IMR-90 (cell line): ENCODE data around the gene MFAP4. TPM values are rescaled to one million over a fixed set of nuclear protein-coding genes. Genes with fewer than 3 reads are reported as not detected.

Experiments used
- ATAC-seq: fragments of 200-7000 bp; cut with Tn5 transposase; 2 replicates; pipeline ENCODE4 v1.9.1; 2020; ENCODE audit warnings: low read depth, mild to moderate bottlenecking, moderate library complexity
- BruUV-seq: library from RNA; stranded (reverse); fragments of 400-500 nt; replicated peaks from 2 replicates; lab custom pipeline; 2021; lab: Mats Ljungman, UMichigan
- CTCF ChIA-PET: fragments of 300-600 bp; formaldehyde crosslinking; extraction: SDS; loops from one replicate; lab custom pipeline; 2021; ENCODE audit warnings: antibody characterized with exemption; lab: Yijun Ruan, JAX
- POLR2A ChIA-PET: fragments of 300-600 bp; sonication (Branson Sonifier 250); formaldehyde crosslinking; loops from one replicate; lab custom pipeline; 2022; ENCODE audit warnings: antibody characterized with exemption; ENCODE audit not compliant: unreplicated experiment; lab: Charles Lee
- DNase-seq: peaks from one replicate; pipeline ENCODE4 v3.0.0; 2013
- H2AFZ ChIP-seq: replicated peaks from 2 replicates; pipeline ENCODE3; 2013; ENCODE audit warnings: low read length, mild to moderate bottlenecking; ENCODE audit not compliant: poor library complexity
- H2AK5ac ChIP-seq: 2 replicates; pipeline ENCODE4 v1.6.1; 2013; ENCODE audit warnings: low read depth, low read length, inconsistent platforms
- H2AK9ac ChIP-seq: replicated peaks from 2 replicates; pipeline ENCODE3; 2013; ENCODE audit warnings: mild to moderate bottlenecking, low read depth, low read length, moderate library complexity; ENCODE audit not compliant: poor library complexity
- H2BK120ac ChIP-seq: 2 replicates; pipeline ENCODE4 v1.6.1; 2013; ENCODE audit warnings: low read depth, low read length, inconsistent platforms
- H2BK15ac ChIP-seq: 3 replicates; pipeline ENCODE4 v1.6.1; 2013; ENCODE audit warnings: low read depth, low read length, inconsistent platforms
- H2BK20ac ChIP-seq: 2 replicates; pipeline ENCODE4 v1.6.1; 2013; ENCODE audit warnings: low read depth, mild to moderate bottlenecking, inconsistent platforms, low read length, moderate library complexity
- H2BK5ac ChIP-seq: 2 replicates; pipeline ENCODE4 v1.6.1; 2013; ENCODE audit warnings: mild to moderate bottlenecking, low read depth, low read length, inconsistent platforms; ENCODE audit not compliant: poor library complexity, severe bottlenecking
- H3K14ac ChIP-seq: replicated peaks from 2 replicates; pipeline ENCODE4 v1.6.1; 2013; ENCODE audit warnings: low read depth, low read length, inconsistent platforms
- H3K18ac ChIP-seq: 2 replicates; pipeline ENCODE4 v1.6.1; 2013; ENCODE audit warnings: low read depth, low read length, control low read depth
- H3K23ac ChIP-seq: 2 replicates; pipeline ENCODE4 v1.6.1; 2013; ENCODE audit warnings: low read depth, low read length, inconsistent platforms
- H3K27ac ChIP-seq: 2 replicates; pipeline ENCODE4 v1.5.1; 2013; ENCODE audit warnings: mild to moderate bottlenecking, control low read depth, low read length; ENCODE audit not compliant: insufficient read depth
- H3K27me3 ChIP-seq: 2 replicates; pipeline ENCODE4 v1.6.1; 2013; ENCODE audit warnings: low read length; ENCODE audit not compliant: control insufficient read depth, insufficient read depth
- H3K36me3 ChIP-seq: 2 replicates; pipeline ENCODE4 v1.6.1; 2013; ENCODE audit warnings: low read length, mixed read lengths; ENCODE audit not compliant: control insufficient read depth, insufficient read depth
- H3K4ac ChIP-seq: 2 replicates; pipeline ENCODE4 v1.6.1; 2013; ENCODE audit warnings: low read depth, low read length, inconsistent platforms
- H3K4me1 ChIP-seq: 2 replicates; pipeline ENCODE4 v1.6.1; 2013; ENCODE audit warnings: low read length, mixed read lengths; ENCODE audit not compliant: control insufficient read depth, insufficient read depth
- H3K4me2 ChIP-seq: 2 replicates; pipeline ENCODE4 v1.6.1; 2013; ENCODE audit warnings: low read depth, mild to moderate bottlenecking, control low read depth, low read length, moderate library complexity
- H3K4me3 ChIP-seq: 2 replicates; pipeline ENCODE4 v1.5.1; 2013; ENCODE audit warnings: low read depth, mild to moderate bottlenecking, control low read depth, low read length, moderate library complexity; ENCODE audit not compliant: insufficient read depth
- H3K56ac ChIP-seq: 2 replicates; pipeline ENCODE4 v1.6.1; 2013; ENCODE audit warnings: low read length, inconsistent platforms; ENCODE audit not compliant: insufficient read depth; ENCODE audit errors: extremely low read depth
- H3K79me1 ChIP-seq, 2 experiments: 2 replicates each; pipeline ENCODE4 v1.6.1; 2013; ENCODE audit warnings: low read length in 2 of 2, inconsistent platforms in 1 of 2, low read depth in 1 of 2
- H3K9ac ChIP-seq: 2 replicates; pipeline ENCODE4 v1.6.1; 2013; ENCODE audit warnings: low read depth, low read length, control low read depth
- H3K9me1 ChIP-seq: 2 replicates; pipeline ENCODE4 v1.6.1; 2013; ENCODE audit warnings: low read length, inconsistent platforms; ENCODE audit not compliant: insufficient read depth
- H3K9me3 ChIP-seq: 2 replicates; pipeline ENCODE4 v1.6.1; 2013; ENCODE audit warnings: low read length; ENCODE audit not compliant: control insufficient read depth, insufficient read depth
- H4K20me1 ChIP-seq: 2 replicates; pipeline ENCODE4 v1.6.1; 2013; ENCODE audit warnings: low read length, inconsistent platforms; ENCODE audit not compliant: insufficient read depth
- H4K5ac ChIP-seq: 2 replicates; pipeline ENCODE4 v1.6.1; 2013; ENCODE audit warnings: mild to moderate bottlenecking, low read depth, low read length, control low read depth
- H4K8ac ChIP-seq, 2 experiments: 2 replicates each; pipeline ENCODE4 v1.6.1; 2013; ENCODE audit warnings: low read depth in 2 of 2, low read length in 2 of 2, control low read depth in 1 of 2, inconsistent platforms in 1 of 2
- H4K91ac ChIP-seq: 2 replicates; pipeline ENCODE4 v1.6.1; 2013; ENCODE audit warnings: low read depth, low read length, inconsistent platforms; ENCODE audit not compliant: insufficient read depth
- CEBPB ChIP-seq: IDR thresholded peaks from 2 replicates; pipeline ENCODE4 v1.6.1; 2012; ENCODE audit warnings: low read depth, low read length, improper control_type of control experiment
- CHD1 ChIP-seq: IDR thresholded peaks from 2 replicates; pipeline ENCODE4 v1.6.1; 2012; ENCODE audit warnings: low read depth, low read length, improper control_type of control experiment
- FOS ChIP-seq: fragments of 150-350 bp; IDR thresholded peaks from 2 replicates; pipeline ENCODE4 v1.6.1; 2016; ENCODE audit warnings: low read depth, low read length
- MAFK ChIP-seq: IDR thresholded peaks from 2 replicates; pipeline ENCODE4 v1.6.1; 2012; ENCODE audit warnings: low read depth, low read length, improper control_type of control experiment
- MAZ ChIP-seq: IDR thresholded peaks from 2 replicates; pipeline ENCODE4 v1.6.1; 2012; ENCODE audit warnings: low read depth, mild to moderate bottlenecking, low read length, improper control_type of control experiment, moderate library complexity, borderline replicate concordance
- MXI1 ChIP-seq: IDR thresholded peaks from 2 replicates; pipeline ENCODE4 v1.6.1; 2012; ENCODE audit warnings: low read depth, mild to moderate bottlenecking, low read length, moderate library complexity, borderline replicate concordance
- NFE2L2 ChIP-seq: fragments of 150-350 bp; IDR thresholded peaks from 2 replicates; pipeline ENCODE4 v1.6.1; 2016; ENCODE audit warnings: low read depth, mild to moderate bottlenecking, low read length
- POLR2A ChIP-seq: IDR thresholded peaks from 2 replicates; pipeline ENCODE4 v1.6.1; 2012; ENCODE audit warnings: mild to moderate bottlenecking, low read depth, low read length
- RAD21 ChIP-seq: IDR thresholded peaks from 2 replicates; pipeline ENCODE4 v1.6.1; 2012; ENCODE audit warnings: low read length, improper control_type of control experiment
- RCOR1 ChIP-seq: IDR thresholded peaks from 2 replicates; pipeline ENCODE4 v1.6.1; 2012; ENCODE audit warnings: mild to moderate bottlenecking, low read length, improper control_type of control experiment; ENCODE audit not compliant: insufficient replicate concordance
- RFX5 ChIP-seq: IDR thresholded peaks from 2 replicates; pipeline ENCODE4 v1.8.0; 2012; ENCODE audit warnings: low read depth, mild to moderate bottlenecking, low read length, moderate library complexity
- SMC3 ChIP-seq: fragments of 150-350 bp; IDR thresholded peaks from 2 replicates; pipeline ENCODE4 v1.6.1; 2016; ENCODE audit warnings: low read depth, mild to moderate bottlenecking, antibody characterized with exemption, low read length, moderate library complexity
- WGBS, 2 experiments: methylation state at CpG; one replicate each; pipeline versions ENCODE4 v1.1.5 to v1.1.7; 2013; ENCODE audit warnings: missing lambda C conversion rate in 2 of 2; ENCODE audit not compliant: insufficient read length in 1 of 2; ENCODE audit errors: extremely low coverage in 2 of 2; 5-methylcytosine and 5-hydroxymethylcytosine counted together
- dilution Hi-C: fragments of 300-500 bp; cut with HindIII; formaldehyde crosslinking; loops from one replicate; pipeline ENCODE4 v1.14.3; 2018; ENCODE audit warnings: low sequenced_read_pairs; ENCODE audit not compliant: unreplicated experiment
- in situ Hi-C: fragments of 300-500 bp; cut with MboI; formaldehyde crosslinking; loops from 3 replicates; pipeline ENCODE4 v1.14.3; 2019; ENCODE audit warnings: low sequenced_read_pairs, inconsistent platforms, mixed read lengths
- intact Hi-C: fragments of 100-400 bp; cut with micrococcal nuclease; formaldehyde crosslinking; loops from 2 replicates; pipeline ENCODE4 v1.10.0; 2022
- polyA plus RNA-seq, 3 experiments: library from polyadenylated mRNA; depleted of rRNA; stranded (reverse); fragments of >200 nt; gene quantifications; 2 replicates each; pipeline ENCODE4 v1.2.3, GENCODE V29; 2012; ENCODE audit warnings: low replicate concordance in 1 of 3
- total RNA-seq: library from RNA; depleted of rRNA; stranded (reverse); fragments of >200 nt; gene quantifications from 2 replicates; pipeline ENCODE4 v1.2.3, GENCODE V29; 2012
- TF ChIP-seq, protein P1 (sequence below): conservative IDR thresholded peaks from 2 replicates; pipeline ENCODE4 v1.5.1; 2012; ENCODE audit warnings: mild to moderate bottlenecking, low read depth, low read length, improper control_type of control experiment
- TF ChIP-seq, protein P2 (sequence below): fragments of 150-350 bp; IDR thresholded peaks from 2 replicates; pipeline ENCODE4 v1.6.1; 2017; ENCODE audit warnings: mild to moderate bottlenecking, antibody characterized with exemption, low read length, low read depth

MFAP4 gene
- total and polyA plus RNA-seq, 2 of the 4 experiments (the other 2 are of a cell fraction) = 7.0 to 71.6 TPM

DNA sequence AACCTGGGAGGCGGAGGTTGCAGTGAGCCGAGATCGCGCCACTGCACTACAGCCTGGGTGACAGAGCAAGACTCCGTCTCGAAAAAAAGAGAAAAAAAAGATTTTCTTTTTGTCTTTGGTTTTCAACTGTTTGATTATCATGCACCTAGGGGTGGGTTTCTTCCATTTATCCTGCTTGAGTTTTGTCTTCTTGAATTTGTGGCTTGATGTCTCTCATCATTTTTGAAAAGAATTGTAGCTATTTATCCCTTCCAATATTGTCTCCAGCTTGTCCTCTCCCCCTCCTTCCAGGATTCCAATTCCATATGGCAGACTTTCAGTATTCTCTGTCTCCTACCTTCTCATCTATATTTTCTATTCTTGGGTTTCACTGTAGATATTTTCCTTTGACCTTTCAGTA, 32.2 kb downstream of the MFAP4 start:
- no TSS peak for BruUV-seq
- H3K56ac ChIP-seq = no peak overlapping the region
- no peak overlapping the region for H2AK9ac ChIP-seq
- CTCF ChIA-PET = interaction anchor here (1.4 to 1.8 kb wide), 2 partner anchors 8 to 93 kb away, joined by 5 to 12 read pairs; partner anchors contain the start of gene B9D1
- H2AK5ac ChIP-seq = no peak overlapping the region
- DNase-seq = no peak
- H3K14ac ChIP-seq = no peak overlapping the region
- no peak overlapping the region for H3K23ac ChIP-seq
- H3K36me3 ChIP-seq = peaks cover 4% of the 10 kb centered on the region
- POLR2A ChIA-PET = no interaction called here
- WGBS, 2 experiments = no CpG with 5 or more reads among the region's 6 CpGs
- no peaks in the 10 kb centered on the region for H3K9me3 ChIP-seq
- H2BK20ac ChIP-seq = no peak overlapping the region
- no peak overlapping the region for H2AFZ ChIP-seq
- no peak overlapping the region for H3K4me3 ChIP-seq
- H4K5ac ChIP-seq = no peak overlapping the region
- no peak overlapping the region for H3K4me2 ChIP-seq
- no peak overlapping the region for H3K27ac ChIP-seq
- H2BK15ac ChIP-seq = no peak overlapping the region
- no peak overlapping the region for H3K18ac ChIP-seq
- H2BK5ac ChIP-seq = no peak overlapping the region
- H4K20me1 ChIP-seq = no peaks in the 10 kb centered on the region; the same call in 1 of the 2 replicates
- ATAC-seq = no peak
- no peak overlapping the region for H4K8ac ChIP-seq
- H3K4ac ChIP-seq = no peak overlapping the region
- TF ChIP-seq, protein P1, sequence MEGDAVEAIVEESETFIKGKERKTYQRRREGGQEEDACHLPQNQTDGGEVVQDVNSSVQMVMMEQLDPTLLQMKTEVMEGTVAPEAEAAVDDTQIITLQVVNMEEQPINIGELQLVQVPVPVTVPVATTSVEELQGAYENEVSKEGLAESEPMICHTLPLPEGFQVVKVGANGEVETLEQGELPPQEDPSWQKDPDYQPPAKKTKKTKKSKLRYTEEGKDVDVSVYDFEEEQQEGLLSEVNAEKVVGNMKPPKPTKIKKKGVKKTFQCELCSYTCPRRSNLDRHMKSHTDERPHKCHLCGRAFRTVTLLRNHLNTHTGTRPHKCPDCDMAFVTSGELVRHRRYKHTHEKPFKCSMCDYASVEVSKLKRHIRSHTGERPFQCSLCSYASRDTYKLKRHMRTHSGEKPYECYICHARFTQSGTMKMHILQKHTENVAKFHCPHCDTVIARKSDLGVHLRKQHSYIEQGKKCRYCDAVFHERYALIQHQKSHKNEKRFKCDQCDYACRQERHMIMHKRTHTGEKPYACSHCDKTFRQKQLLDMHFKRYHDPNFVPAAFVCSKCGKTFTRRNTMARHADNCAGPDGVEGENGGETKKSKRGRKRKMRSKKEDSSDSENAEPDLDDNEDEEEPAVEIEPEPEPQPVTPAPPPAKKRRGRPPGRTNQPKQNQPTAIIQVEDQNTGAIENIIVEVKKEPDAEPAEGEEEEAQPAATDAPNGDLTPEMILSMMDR = no peak
- TF ChIP-seq MAFK = no peak
- TF ChIP-seq RCOR1 = no peak
- TF ChIP-seq RAD21 = no peak
- TF ChIP-seq MAZ = no peak
- no peak for TF ChIP-seq POLR2A
- TF ChIP-seq FOS = no peak
- TF ChIP-seq SMC3 = no peak
- TF ChIP-seq MXI1 = no peak
- TF ChIP-seq CEBPB = no peak
- TF ChIP-seq, protein P2, sequence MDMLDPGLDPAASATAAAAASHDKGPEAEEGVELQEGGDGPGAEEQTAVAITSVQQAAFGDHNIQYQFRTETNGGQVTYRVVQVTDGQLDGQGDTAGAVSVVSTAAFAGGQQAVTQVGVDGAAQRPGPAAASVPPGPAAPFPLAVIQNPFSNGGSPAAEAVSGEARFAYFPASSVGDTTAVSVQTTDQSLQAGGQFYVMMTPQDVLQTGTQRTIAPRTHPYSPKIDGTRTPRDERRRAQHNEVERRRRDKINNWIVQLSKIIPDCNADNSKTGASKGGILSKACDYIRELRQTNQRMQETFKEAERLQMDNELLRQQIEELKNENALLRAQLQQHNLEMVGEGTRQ = no peak
- no peak for TF ChIP-seq CHD1
- no peak for TF ChIP-seq NFE2L2
- TF ChIP-seq RFX5 = no peak
- intact Hi-C loops (no loop called here), in situ Hi-C loops (no loop called here), dilution Hi-C loops (no loop called here)
- H3K9me1 ChIP-seq = peaks cover 4% of the 10 kb centered on the region; the same call in 1 of the 2 replicates
- H3K4me1 ChIP-seq = no peaks in the 10 kb centered on the region
- no peak overlapping the region for H3K9ac ChIP-seq
- no peaks in the 10 kb centered on the region for H3K79me1 ChIP-seq
- H2BK120ac ChIP-seq = no peak overlapping the region
- H3K27me3 ChIP-seq = no peaks in the 10 kb centered on the region
- no peak overlapping the region for H4K91ac ChIP-seq
